ENCODE measurements around the gene KATNB1.

Gene KATNB1, protein sequence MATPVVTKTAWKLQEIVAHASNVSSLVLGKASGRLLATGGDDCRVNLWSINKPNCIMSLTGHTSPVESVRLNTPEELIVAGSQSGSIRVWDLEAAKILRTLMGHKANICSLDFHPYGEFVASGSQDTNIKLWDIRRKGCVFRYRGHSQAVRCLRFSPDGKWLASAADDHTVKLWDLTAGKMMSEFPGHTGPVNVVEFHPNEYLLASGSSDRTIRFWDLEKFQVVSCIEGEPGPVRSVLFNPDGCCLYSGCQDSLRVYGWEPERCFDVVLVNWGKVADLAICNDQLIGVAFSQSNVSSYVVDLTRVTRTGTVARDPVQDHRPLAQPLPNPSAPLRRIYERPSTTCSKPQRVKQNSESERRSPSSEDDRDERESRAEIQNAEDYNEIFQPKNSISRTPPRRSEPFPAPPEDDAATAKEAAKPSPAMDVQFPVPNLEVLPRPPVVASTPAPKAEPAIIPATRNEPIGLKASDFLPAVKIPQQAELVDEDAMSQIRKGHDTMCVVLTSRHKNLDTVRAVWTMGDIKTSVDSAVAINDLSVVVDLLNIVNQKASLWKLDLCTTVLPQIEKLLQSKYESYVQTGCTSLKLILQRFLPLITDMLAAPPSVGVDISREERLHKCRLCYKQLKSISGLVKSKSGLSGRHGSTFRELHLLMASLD
- total RNA-seq = 20.3 to 22.1 reads per million in 2 donors

DNA sequence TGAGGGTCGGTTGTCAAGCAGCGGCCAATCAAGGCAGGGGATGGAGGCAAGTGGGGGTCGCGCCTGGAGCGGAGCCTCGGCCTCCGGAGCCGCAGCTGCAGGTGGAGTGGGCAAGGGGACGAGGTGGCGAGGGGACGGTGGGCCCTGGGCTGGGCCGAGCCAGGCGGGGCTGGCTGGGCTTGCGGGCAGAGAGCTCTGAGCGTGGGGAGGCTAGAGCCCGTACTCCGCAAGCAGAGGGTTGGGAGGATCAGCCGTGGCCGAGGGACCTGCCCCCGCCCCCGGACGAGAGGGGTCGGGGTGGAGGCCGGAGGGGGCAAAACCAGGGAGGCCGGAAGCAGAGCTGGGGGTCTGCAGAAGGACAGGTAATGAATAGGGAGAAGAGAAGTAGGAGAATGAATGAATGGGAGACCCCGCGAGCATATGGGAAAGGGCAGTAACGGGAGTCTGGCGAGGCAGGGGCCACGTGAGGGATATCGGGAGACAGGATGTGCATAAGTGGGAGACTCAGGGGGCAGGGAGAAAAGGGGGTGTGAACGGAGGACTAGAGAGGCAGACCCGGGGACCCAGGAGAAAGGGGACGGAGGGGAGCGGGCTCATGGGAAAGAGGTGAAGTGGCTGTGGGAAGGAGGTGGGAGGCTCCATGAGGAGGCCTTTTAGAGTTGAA lies at the start of gene KATNB1:
TSS of gene KATNB1 (plus strand) at position 16 of the 664 bp plus-strand sequence. CDS start 1,474 bp downstream, outside the sequence.
- no peak for DNase-seq

DNA sequence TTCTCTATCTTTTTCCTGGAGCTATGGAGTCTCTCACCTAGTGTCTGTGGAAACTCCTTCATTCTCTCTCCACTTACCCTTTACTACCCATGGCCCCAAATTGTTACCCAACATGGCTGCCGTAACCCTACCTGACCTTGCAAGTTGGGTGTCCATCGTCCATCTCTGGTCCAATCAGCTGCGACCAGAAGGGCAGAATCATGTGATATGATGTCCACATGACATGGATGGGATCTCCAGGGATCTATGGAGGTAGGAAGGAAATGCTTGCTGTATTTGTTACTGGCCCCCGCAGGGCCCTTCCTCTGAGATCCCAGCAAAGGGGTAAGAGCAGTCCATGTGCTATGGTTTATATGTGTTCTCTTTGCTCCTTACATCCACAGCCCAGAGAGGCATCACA lies 49.0 kb upstream of the KATNB1 start:
- DNase-seq = no peak

DNA sequence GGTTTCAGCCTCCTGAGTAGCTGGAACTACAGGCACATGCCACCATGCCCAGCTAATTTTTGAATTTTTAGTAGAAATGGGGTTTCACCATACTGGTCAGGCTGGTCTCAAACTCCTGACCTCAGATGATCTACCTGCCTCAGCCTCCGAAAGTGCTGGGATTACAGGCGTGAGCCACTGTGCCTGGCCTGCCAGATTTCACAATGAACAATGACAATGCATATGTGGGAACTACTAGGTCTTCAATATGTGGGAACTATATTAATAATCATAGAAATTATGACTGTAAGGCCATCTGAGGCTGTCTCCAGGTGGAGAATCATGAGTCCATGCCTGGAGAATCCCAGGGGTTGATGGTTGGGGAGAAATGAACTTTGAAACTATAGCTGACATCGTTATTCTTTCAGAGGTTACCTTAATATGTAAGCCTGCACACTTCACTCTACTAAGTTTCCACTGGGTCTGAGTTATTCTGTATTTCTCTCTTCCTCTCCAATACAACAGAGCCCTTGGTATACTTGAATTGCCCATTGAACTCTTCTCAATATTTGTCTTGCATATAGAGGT lies 48.1 kb upstream of the KATNB1 start:
- DNase-seq = no peak

DNA sequence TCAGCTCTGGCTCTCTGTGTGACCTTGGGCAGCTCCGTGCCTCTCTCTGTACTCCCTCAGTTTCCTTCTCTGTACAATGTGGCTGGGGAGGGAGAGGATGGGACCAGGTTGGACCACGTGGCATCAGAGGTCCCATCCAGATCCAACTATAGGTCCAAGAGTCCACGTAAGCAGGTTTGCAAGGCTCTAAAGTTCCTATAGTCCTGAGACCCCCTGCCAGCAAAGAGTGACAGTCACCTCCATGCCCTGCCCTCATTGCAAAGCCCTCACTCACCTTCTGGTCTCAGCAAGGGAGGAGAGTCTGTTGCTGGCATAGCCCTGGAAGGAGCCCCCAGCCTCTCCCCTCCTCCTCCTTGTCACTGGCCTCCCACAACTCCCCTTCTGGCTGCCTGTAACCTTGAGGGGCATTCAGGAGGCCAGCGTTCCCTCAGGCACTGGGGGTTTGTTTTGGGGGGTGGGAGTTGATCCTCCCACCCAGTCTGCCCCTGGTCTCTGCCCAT lies 47.0 kb upstream of the KATNB1 start:
- no peak for DNase-seq

DNA sequence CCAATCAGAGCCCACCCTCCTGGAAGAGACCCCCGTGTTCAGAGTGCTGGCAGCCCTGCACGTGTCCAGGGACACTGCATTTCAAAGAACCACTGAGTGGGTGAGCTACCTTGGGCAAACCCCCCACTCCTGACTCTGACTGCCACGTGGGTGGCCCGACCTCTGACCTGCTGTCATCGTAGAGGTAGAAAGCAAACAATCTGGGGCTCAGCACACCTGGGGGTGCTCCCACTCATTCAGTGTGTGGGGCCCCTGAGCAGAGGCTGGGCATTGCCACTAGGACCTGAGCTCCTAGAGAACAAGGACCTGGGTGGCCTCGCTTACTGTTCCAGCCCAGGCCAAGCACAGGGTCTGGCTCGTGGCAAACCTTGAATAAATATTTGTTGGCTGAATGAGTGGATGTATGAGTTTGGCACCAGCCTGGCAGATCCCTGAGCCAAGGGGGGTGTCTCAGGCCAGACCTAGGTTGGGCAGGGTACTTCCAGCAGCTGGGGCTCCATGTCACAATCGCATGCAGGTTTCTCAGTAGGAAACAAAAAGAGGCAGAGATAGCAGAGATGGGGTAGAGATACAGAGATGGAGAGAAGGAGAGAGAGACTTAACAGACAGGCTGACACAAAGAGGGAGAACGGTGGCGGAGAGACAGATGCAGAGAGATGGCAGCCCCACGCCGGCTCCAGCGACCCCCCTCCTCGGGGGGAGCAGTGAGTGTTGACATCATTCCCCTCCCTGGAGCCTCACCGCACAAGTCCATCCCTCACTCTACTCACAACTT lies 46.4 kb upstream of the KATNB1 start:
- no peak for DNase-seq

DNA sequence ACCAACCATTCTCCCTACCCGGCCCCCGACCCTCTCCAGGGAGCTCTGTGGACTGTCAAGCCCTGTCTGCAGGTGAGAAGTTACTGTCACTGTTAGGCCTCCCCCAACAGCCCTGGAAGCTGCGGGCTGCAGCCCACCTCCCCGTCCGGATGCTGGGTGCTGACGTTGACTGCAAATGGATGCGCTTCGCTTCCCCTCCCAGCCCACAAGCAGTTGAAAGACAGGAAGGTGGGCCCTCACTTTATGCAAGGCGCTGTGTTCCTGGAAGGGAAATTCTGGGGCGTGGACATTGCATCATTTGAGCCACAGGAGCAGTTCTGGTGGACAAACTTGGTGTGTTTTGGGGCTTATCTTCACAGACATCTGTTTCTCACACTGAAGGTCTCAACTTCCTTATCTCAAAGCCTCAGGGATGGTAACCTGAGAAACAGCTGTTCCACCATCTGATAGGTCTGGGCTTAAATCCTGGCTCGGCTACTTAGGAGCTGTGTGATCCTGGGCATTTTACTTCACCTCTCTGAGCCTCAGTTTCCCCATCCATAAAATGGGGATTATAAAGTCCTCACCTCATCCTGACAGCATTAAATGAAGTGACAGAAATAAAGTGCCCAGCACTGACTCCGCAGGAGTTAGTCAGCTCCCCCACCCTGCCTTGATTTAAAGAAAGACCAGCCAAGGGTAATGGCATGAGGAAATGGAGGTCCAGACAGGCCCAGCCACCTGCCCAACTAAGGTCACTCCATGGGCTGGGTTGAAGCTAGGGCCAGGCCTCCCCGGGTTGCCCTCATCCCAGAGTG lies 45.6 kb upstream of the KATNB1 start:
- DNase-seq = peak in 2 of 5 experiments; percentile 71 to 75

DNA sequence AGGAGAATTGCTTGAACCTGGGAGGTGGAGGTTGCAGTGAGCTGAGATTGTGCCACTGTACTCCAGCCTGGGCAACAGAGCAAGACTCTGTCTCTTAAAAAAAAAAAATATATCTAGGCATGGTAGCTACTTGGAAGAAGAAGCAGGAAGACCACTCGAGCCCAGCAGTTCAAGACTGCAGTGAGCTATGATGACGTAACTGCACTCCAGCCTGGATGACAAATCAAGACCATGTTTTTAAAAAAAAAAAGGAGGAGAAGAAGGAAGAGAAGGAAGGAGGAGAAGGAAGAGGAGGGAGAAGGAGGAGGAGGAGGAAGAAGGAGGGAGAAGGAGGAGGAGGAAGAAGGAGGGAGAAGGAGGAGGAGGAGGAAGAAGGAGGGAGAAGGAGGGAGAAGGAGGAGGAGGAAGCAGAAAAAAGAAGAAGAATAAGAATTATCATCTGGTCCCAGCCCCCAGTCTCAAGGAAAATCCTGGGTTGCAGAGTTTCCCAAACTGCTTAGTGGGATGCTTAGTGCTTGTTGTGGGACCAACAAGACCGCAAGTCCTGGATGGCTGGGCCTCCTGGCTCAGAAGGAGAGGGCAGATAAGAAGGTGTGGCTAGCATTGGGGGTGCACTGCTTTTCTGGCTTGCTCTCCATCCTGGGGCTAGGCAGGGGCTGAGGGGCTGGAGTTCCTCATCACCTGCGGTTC lies 44.6 kb upstream of the KATNB1 start:
- no peak for DNase-seq

DNA sequence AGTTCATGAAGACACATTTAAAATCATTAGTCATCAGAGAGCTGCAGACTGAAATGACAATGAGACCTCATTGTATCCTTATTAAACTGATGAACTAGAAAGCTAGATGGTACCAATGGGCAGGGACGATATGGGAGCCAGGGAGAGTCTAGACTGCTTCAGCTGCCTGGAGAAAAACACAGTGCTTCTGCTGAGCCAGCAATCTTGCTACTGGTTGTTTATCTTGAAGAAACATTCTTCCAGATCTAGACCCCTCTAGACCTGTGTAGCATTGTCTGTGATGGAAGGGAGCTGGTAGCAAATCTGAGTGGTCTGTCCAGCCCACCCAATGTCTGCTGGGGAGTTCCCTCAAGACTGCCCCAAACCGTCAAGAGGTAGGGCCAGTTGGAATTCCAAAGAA lies 42.9 kb upstream of the KATNB1 start:
- DNase-seq = no peak

DNA sequence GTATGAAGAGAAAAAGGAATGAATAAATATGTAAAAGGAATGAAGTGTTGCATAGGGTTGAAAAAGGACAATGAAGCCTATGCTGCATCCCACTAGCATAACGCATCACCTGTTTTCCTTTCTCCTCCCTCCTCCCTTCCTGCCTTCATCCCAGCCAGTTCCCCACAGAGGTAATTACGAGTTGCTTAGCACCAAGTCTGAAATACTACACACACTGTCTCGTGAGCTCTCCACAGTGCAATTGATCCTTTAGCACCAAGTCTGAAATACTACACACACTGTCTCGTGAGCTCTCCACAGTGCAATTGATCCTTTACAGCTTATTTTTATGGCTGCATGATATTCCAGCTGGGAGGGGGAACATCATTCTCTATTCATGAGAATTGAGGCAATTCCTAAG lies 42.0 kb upstream of the KATNB1 start:
- DNase-seq = no peak

DNA sequence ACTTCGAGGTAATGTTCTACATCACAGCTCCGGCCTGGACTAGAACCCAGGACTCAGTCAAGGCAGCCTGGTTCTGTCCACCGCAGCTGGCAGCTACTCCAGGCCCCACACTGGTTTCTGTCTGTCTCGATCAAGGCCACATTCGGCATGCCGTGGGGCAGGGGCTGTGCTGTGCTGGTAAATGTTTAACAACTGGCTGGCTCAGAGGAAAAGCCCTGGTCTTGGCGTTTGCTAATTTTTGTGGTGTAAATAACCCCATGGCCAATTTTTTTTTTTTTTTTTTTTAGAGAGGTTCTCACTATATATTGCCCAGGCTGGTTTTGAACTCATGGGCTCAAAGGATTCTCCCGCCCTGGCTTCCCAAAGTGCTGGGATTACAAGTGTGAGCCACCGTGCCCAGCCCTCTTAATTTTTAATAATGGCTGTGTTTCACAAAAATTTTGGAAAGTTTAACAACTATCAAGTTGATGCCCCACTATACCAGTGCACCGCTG lies 41.3 kb upstream of the KATNB1 start:
- DNase-seq = no peak

DNA sequence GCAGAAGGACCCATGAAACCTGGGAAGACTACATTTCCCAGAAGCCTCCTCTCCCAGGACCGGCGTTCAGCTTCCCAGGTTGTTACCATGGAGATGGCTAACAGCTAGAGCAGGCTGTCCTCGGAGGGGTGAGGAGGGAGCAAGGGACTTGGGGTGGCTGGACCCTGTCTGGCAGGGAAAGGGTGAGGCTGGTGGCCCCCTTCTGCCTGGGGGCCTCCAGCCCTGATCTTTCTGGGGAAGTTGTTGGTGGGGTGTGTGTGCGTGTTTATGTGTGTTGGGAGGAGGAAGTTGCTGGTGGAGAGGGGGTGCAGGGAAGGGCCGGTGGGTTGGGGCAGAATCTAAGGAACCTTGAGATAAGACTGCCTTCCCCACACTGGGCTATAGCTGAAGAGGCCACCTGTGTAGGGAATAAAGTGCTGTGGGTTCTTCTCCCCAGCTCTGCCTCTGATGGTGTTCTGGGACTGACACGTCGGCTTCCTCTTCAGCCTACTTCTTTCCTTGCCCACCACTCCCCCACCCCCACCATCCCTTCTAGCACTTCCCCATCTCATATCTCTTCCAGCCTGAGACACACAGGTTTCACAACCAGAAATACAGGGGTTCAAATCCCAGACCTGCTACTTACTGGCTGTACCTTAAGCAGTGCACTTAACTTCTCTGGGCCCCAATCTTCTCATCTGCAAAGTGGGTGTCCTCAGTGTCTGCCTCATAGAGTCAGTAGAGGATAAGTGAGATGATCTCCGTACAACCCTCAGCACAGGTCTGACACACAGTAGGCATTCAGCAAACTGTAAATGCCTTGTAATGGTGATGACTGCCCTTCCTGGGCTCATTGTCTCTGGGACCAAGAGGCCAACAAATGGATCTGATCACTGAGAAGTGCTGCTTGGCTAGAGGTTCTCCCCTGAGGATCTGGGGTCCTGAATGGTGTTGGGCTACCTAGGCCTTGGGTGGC lies 40.6 kb upstream of the KATNB1 start, which contains the start of gene DRC7:
TSS of gene DRC7 (plus strand) at position 82 of the 955 bp plus-strand sequence. CDS start 3,144 bp downstream, outside the sequence.
- peak in 1 of 5 experiments; percentile 35 for DNase-seq

DNA sequence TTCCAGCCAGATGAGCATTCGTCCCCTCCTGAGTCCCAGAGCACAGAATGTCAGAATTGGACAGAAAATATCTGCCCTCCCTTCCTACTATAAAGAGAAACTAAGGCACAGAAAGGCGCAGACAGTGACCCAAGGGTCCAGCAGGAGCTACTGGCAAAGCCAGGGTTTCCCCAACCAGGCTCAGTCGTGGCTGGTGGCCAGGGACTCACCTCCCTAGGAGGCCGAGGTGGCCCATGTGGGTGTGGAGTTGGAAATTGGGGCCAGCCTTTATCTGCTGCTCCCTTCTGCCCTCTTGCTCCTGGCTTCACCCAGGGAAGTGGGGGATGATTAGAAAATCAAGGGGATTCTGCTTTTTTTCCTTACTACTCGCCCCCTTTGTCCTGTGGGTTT lies 39.9 kb upstream of the KATNB1 start:
- no peak for DNase-seq

DNA sequence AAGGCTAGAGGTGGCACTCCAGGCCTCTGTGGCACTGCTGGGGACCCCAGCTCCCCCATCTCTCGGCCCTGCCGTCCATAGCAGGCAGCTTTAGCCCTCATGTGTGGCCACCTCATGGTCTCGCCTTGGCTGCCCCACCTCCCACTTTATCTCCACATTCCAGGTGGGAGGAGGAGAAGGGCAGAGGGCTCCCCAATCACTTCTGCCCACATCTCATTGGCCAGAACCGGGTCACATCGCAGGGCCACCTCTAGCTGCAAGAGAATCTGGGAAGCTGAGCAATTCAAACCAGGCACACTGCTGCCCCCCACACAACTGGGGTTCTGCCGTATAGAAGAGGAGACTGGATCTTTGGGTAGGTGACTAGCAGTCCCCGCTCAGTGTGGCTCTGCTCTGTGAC lies 39.3 kb upstream of the KATNB1 start:
- DNase-seq = no peak

DNA sequence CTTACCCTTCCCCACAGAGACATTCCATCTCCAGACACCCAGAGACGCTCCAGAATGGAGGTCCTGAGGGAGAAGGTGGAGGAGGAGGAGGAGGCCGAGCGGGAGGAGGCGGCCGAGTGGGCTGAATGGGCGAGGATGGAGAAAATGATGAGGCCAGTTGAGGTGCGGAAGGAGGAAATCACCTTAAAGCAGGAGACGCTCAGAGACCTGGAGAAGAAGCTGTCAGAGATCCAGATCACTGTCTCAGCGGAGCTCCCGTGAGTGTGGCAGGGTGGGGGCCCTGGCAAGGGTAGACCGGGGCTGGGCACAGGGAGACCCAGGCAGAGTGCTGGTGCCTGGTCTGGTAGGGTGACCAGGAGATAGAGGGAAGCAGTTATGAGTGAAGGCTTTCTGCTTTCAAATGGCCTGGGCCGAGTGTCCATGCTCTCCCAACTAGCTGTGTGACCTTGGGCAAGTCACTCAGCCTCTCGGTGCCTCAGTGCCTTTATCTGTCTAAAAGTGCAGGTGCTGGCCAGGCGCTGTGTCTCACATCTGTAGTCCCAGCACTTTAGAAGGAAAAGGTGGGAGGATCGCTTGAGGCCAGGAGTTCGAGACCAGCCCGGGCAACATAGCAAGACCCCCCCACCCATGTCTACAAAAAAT lies 37.6 kb upstream of the KATNB1 start:
- DNase-seq = no peak

DNA sequence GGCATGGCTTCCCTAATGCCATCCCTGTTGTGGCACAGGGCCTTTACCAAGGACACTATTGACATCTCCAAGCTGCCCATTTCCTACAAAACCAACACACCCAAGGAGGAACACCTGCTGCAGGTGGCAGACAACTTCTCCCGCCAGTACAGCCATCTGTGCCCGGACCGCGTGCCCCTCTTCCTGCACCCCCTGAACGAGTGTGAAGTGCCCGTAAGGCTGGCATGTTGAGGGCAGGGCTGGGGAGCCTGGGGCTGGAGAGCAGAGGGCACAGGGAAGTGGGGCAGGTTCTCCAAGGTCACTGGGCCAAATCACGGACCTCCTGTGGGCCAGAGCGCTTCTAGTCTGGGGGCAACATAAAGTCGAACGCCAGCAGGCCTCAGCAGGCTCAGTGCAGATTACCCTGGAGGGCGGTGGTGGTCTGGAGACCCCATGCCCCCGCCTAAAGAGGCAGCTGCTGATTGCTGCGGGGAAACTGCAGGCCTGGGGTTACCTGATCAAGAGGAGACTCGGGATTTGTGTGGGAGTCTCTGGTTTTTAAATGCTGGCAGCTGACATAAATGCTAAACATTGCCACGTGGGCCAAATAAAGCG lies 36.7 kb upstream of the KATNB1 start:
- no peak for DNase-seq

DNA sequence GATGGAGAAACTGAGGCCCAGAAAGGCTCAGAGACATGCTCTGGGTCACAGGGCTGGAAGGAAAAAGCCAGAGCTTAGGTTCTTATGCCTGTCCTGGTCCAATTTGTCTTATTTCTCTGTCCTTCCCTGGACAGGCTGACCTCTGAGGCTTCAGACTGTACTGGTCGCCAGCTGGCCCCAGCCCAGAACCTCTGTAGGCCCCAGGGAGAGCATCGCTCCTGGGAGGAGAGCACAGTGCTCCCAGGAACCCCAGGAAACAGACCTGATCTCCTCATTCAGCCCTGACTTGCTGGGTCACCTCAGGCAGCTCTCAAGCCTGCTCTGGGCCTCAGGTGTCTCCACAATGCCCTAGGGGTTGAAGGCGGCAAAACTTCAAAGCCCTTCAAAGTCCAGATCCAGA lies 36.1 kb upstream of the KATNB1 start:
- no peak for DNase-seq

DNA sequence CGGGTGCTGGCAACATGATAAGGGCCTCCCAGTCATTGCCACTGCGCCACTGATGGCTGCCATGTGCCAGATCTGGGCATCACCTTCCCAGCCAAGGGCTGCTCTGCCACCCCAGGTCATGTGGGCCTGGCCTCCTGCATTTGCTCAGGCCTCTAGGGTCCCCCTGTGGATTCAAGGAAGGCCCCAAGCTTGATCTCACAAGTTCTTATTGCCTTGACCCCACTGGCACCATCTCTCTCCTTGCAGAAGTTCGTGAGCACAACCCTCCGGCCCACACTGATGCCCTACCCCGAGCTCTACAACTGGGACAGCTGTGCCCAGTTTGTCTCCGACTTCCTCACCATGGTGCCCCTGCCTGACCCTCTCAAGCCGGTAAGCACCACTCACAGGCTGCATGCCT lies 35.7 kb upstream of the KATNB1 start:
- DNase-seq = no peak
